Natural killer cell (primary cell): ENCODE data around the gene TRIM9. TPM values are rescaled to one million over a fixed set of nuclear protein-coding genes. Genes with fewer than 3 reads are reported as not detected.

Experiments
- ATAC-seq, 3 donors: fragments of 150-1000 bp in 2 of 3; fragments of 200-7000 bp in 1 of 3; cut with Tn5 transposase; 1 replicate in 1 of 3; 2 replicates in 2 of 3; pipeline ENCODE4 v1.10.0; 2021; ENCODE audit warnings: mild to moderate bottlenecking in 2 of 3, moderate library complexity in 2 of 3
- DNase-seq, 2 donors: peaks; one replicate each; pipeline versions ENCODE4 v3.0.0 to v3.0.0-alpha.2; 2013 to 2021; ENCODE audit warnings: mixed read lengths in 1 of 2
- H3K27ac ChIP-seq: one replicate; pipeline ENCODE4 v1.5.1; 2013; ENCODE audit warnings: mild to moderate bottlenecking, low read length
- H3K27me3 ChIP-seq: one replicate; pipeline ENCODE4 v1.6.1; 2013; ENCODE audit warnings: low read length; ENCODE audit not compliant: control insufficient read depth, insufficient read depth
- H3K36me3 ChIP-seq: one replicate; pipeline ENCODE4 v1.6.1; 2013; ENCODE audit warnings: low read length; ENCODE audit not compliant: control insufficient read depth, insufficient read depth
- H3K4me1 ChIP-seq: one replicate; pipeline ENCODE4 v1.6.1; 2013; ENCODE audit warnings: low read length; ENCODE audit not compliant: control insufficient read depth, insufficient read depth
- H3K4me3 ChIP-seq: one replicate; pipeline ENCODE4 v1.5.1; 2013; ENCODE audit warnings: low read length
- H3K9me3 ChIP-seq: one replicate; pipeline ENCODE4 v1.6.1; 2013; ENCODE audit warnings: low read length; ENCODE audit not compliant: control insufficient read depth, insufficient read depth
- H3K27ac Mint-ChIP-seq, 2 donors: one replicate each; pipeline ENCODE4 v1.8.0; 2022; ENCODE audit warnings: mild to moderate bottlenecking in 2 of 2, mixed read lengths in 2 of 2, moderate library complexity in 1 of 2
- H3K27me3 Mint-ChIP-seq, 2 donors: one replicate each; pipeline ENCODE4 v1.8.0; 2022; ENCODE audit warnings: low read depth in 2 of 2, mixed read lengths in 2 of 2
- H3K36me3 Mint-ChIP-seq: one replicate; pipeline ENCODE4 v1.8.0; 2022; ENCODE audit warnings: mixed read lengths
- H3K4me1 Mint-ChIP-seq, 2 donors: one replicate each; pipeline ENCODE4 v1.8.0; 2022; ENCODE audit warnings: mixed read lengths in 2 of 2
- H3K4me3 Mint-ChIP-seq: one replicate; pipeline ENCODE4 v1.8.0; 2022; ENCODE audit warnings: mild to moderate bottlenecking, moderate library complexity, mixed read lengths
- H3K9me3 Mint-ChIP-seq, 2 donors: one replicate each; pipeline ENCODE4 v1.8.0; 2022; ENCODE audit warnings: mixed read lengths in 2 of 2
- CTCF ChIP-seq: fragments of 200-600 bp; IDR thresholded peaks from one replicate; pipeline ENCODE4 v1.8.0; 2022; ENCODE audit warnings: antibody characterized with exemption
- WGBS: methylation state at CpG from one replicate; pipeline ENCODE4 v1.1.7; 2013; ENCODE audit warnings: missing lambda C conversion rate; ENCODE audit not compliant: insufficient coverage; 5-methylcytosine and 5-hydroxymethylcytosine counted together
- intact Hi-C: fragments of 100-400 bp; cut with micrococcal nuclease; formaldehyde crosslinking; loops from one replicate; pipeline ENCODE4 v1.14.2; 2022
- total RNA-seq, 4 donors: library from RNA; stranded (reverse); fragments of 120-200 nt in 1 of 4; gene quantifications; one replicate each; pipeline versions ENCODE4 v1.2.3 to v1.2.4, GENCODE V29; 2013 to 2022

The TRIM9 gene
- total RNA-seq, 3 donors from 2014 or later (not counting 1 experiment from before 2014, with no cell fraction given), result 0.25 to 0.40 (median 0.35) TPM

GRCh38 chr14:51129130-51129529 is 34.2 kb upstream of the TRIM9 start:
- H3K9me3 Mint-ChIP-seq, result peaks cover 5 to 10% of the 10 kb centered on the region in 2 donors
- intact Hi-C loops, result no loop called here
- Histone ChIP-seq H3K4me1 (no peaks in the 10 kb centered on the region), H3K9me3 (no peaks in the 10 kb centered on the region), H3K36me3 (no peaks in the 10 kb centered on the region), H3K4me3 (no peak overlapping the region), H3K27ac (no peak overlapping the region), H3K27me3 (no peaks in the 10 kb centered on the region)
- 100% methylated on average over 4 of the region's 4 CpGs for WGBS
- H3K4me3 Mint-ChIP-seq, result no peak overlapping the region
- DNase-seq (no peak), ATAC-seq (no peak)
- H3K36me3 Mint-ChIP-seq, result peaks cover 2% of the 10 kb centered on the region
- no peaks in the 10 kb centered on the region for H3K4me1 Mint-ChIP-seq
- no peak overlapping the region for H3K27ac Mint-ChIP-seq
- H3K27me3 Mint-ChIP-seq, result peaks cover 11 to 21% of the 10 kb centered on the region in 2 donors
- TF ChIP-seq CTCF, result no peak

GRCh38 chr14:51124029-51124428 is 29.1 kb upstream of the TRIM9 start:
- Histone ChIP-seq H3K27ac (no peak overlapping the region), H3K4me1 (no peaks in the 10 kb centered on the region), H3K36me3 (no peaks in the 10 kb centered on the region), H3K27me3 (no peaks in the 10 kb centered on the region), H3K9me3 (no peaks in the 10 kb centered on the region), H3K4me3 (no peak overlapping the region)
- H3K27me3 Mint-ChIP-seq, result peaks cover 6 to 26% of the 10 kb centered on the region in 2 donors
- DNase-seq (no peak), ATAC-seq (no peak)
- no peak for TF ChIP-seq CTCF
- WGBS, result 90% methylated on average over 2 of the region's 5 CpGs
- H3K36me3 Mint-ChIP-seq, result no peaks in the 10 kb centered on the region
- no peaks in the 10 kb centered on the region for H3K9me3 Mint-ChIP-seq
- H3K4me1 Mint-ChIP-seq, result no peaks in the 10 kb centered on the region
- no peak overlapping the region for H3K27ac Mint-ChIP-seq
- intact Hi-C loops, result no loop called here
- no peak overlapping the region for H3K4me3 Mint-ChIP-seq

- WGBS, result 31% methylated on average over 1 of the region's 3 CpGs
- no peaks in the 10 kb centered on the region for H3K9me3 Mint-ChIP-seq
Observed at GRCh38 chr14:51121096-51121495, 26.2 kb upstream of the TRIM9 start.

More at GRCh38 chr14:51121096-51121495, 26.2 kb upstream of the TRIM9 start:
- Mint-ChIP-seq H3K27ac (no peak overlapping the region), H3K27me3 (peaks cover 6 to 13% of the 10 kb centered on the region in 2 donors), H3K36me3 (no peaks in the 10 kb centered on the region), H3K4me3 (no peak overlapping the region), H3K4me1 (no peaks in the 10 kb centered on the region)
- no peaks in the 10 kb centered on the region for H3K36me3 ChIP-seq
- no peak for TF ChIP-seq CTCF
- no peaks in the 10 kb centered on the region for H3K9me3 ChIP-seq
- H3K27ac ChIP-seq, result no peak overlapping the region
- no peaks in the 10 kb centered on the region for H3K27me3 ChIP-seq
- DNase-seq (no peak), ATAC-seq (no peak)
- H3K4me1 ChIP-seq, result no peaks in the 10 kb centered on the region
- no peak overlapping the region for H3K4me3 ChIP-seq
- intact Hi-C loops, result no loop called here
